WTC11 (cell line): Measurements from ENCODE around the gene MVK. TPM values are rescaled to one million over a fixed set of nuclear protein-coding genes. Genes with fewer than 3 reads are reported as not detected.
A peak's percentile ranks its signal among the peaks of the same experiment; 100 is the strongest.

Experiments used
- ATAC-seq: fragments of 200-7000 bp; cut with Tn5 transposase; 2 replicates; pipeline ENCODE4 v1.10.0; 2021; ENCODE audit warnings: mild to moderate bottlenecking, moderate library complexity
- CTCF ChIA-PET: fragments of 300-600 bp; sonication (Branson Sonifier 250); formaldehyde crosslinking; loops from one replicate; lab custom pipeline; 2021; ENCODE audit warnings: antibody characterized with exemption; lab: Charles Lee
- POLR2A ChIA-PET: fragments of 350-600 bp; sonication (Branson Sonifier 250); formaldehyde crosslinking; loops from one replicate; lab custom pipeline; 2021; ENCODE audit warnings: antibody characterized with exemption; lab: Charles Lee
- DNase-seq: peaks from one replicate; pipeline ENCODE4 v3.0.0; 2021; ENCODE audit warnings: low spot score
- H3K27ac Mint-ChIP-seq: 2 replicates; pipeline ENCODE4 v1.8.0; 2021; ENCODE audit warnings: mixed read lengths
- H3K27me3 Mint-ChIP-seq: 2 replicates; pipeline ENCODE4 v1.8.0; 2021; ENCODE audit warnings: low read depth, mild to moderate bottlenecking, moderate library complexity, mixed read lengths
- H3K36me3 Mint-ChIP-seq: 2 replicates; pipeline ENCODE4 v1.8.0; 2021; ENCODE audit warnings: mixed read lengths
- H3K4me1 Mint-ChIP-seq: 2 replicates; pipeline ENCODE4 v1.8.0; 2022; ENCODE audit warnings: mixed read lengths
- H3K4me3 Mint-ChIP-seq: 2 replicates; pipeline ENCODE4 v1.8.0; 2021; ENCODE audit warnings: mild to moderate bottlenecking, moderate library complexity, mixed read lengths
- H3K9me3 Mint-ChIP-seq: 2 replicates; pipeline ENCODE4 v1.8.0; 2021; ENCODE audit warnings: mixed read lengths
- AR ChIP-seq: fragments of 250-450 bp; sonication (Bioruptor Pico); IDR thresholded peaks from 2 replicates; pipeline ENCODE4 v1.9.0; 2021; ENCODE audit warnings: mild to moderate bottlenecking
- ATF2 ChIP-seq: sonication (generic); formaldehyde crosslinking; IDR thresholded peaks from 2 replicates; pipeline ENCODE4 v1.8.1; 2022; ENCODE audit warnings: low read depth, missing genetic modification reagents, borderline replicate concordance
- CBFB ChIP-seq: sonication (generic); formaldehyde crosslinking; IDR thresholded peaks from 2 replicates; pipeline ENCODE4 v1.8.1; 2022; ENCODE audit warnings: mild to moderate bottlenecking, low read depth, missing genetic modification reagents
- E2F1 ChIP-seq: sonication (generic); formaldehyde crosslinking; IDR thresholded peaks from 2 replicates; pipeline ENCODE4 v1.8.0; 2022; ENCODE audit warnings: mild to moderate bottlenecking, missing genetic modification reagents
- ELF4 ChIP-seq: sonication (generic); formaldehyde crosslinking; IDR thresholded peaks from 2 replicates; pipeline ENCODE4 v1.8.1; 2022; ENCODE audit warnings: low read depth, mild to moderate bottlenecking, moderate library complexity, missing genetic modification reagents
- EMX1 ChIP-seq: fragments of 250-450 bp; sonication (Bioruptor Pico); IDR thresholded peaks from 2 replicates; pipeline ENCODE4 v1.8.0; 2021; ENCODE audit warnings: mild to moderate bottlenecking
- FOXP1 ChIP-seq: sonication (generic); formaldehyde crosslinking; IDR thresholded peaks from 2 replicates; pipeline ENCODE4 v1.8.0; 2022; ENCODE audit warnings: missing genetic modification reagents, mild to moderate bottlenecking, moderate library complexity, borderline replicate concordance
- GRHL2 ChIP-seq: fragments of 250-450 bp; sonication (Bioruptor Pico); IDR thresholded peaks from 2 replicates; pipeline ENCODE4 v1.8.0; 2022; ENCODE audit warnings: mild to moderate bottlenecking, moderate library complexity; ENCODE audit not compliant: insufficient replicate concordance, severe bottlenecking
- HMGA2 ChIP-seq: fragments of 250-450 bp; sonication (Bioruptor Pico); IDR thresholded peaks from 2 replicates; pipeline ENCODE4 v1.4.0; 2021; ENCODE audit warnings: mild to moderate bottlenecking, moderate library complexity
- MAX ChIP-seq: sonication (generic); formaldehyde crosslinking; IDR thresholded peaks from 2 replicates; pipeline ENCODE4 v1.8.0; 2022; ENCODE audit warnings: mild to moderate bottlenecking, missing genetic modification reagents
- NFATC4 ChIP-seq: fragments of 250-450 bp; sonication (Bioruptor Pico); IDR thresholded peaks from 2 replicates; pipeline ENCODE4 v1.9.0; 2021; ENCODE audit warnings: mild to moderate bottlenecking
- PRDM15 ChIP-seq: sonication (generic); formaldehyde crosslinking; IDR thresholded peaks from 2 replicates; pipeline ENCODE4 v1.8.0; 2022; ENCODE audit warnings: missing genetic modification reagents
- RELA ChIP-seq: sonication (generic); formaldehyde crosslinking; IDR thresholded peaks from 2 replicates; pipeline ENCODE4 v1.8.1; 2022; ENCODE audit warnings: missing genetic modification reagents, mild to moderate bottlenecking, borderline replicate concordance
- SMAD3 ChIP-seq: sonication (generic); formaldehyde crosslinking; IDR thresholded peaks from 2 replicates; pipeline ENCODE4 v1.8.0; 2022; ENCODE audit warnings: missing genetic modification reagents, mild to moderate bottlenecking, borderline replicate concordance
- SOX15 ChIP-seq: fragments of 250-450 bp; sonication (Bioruptor Pico); IDR thresholded peaks from 2 replicates; pipeline ENCODE4 v1.9.0; 2021; ENCODE audit warnings: mild to moderate bottlenecking
- ZBTB21 ChIP-seq: sonication (generic); formaldehyde crosslinking; IDR thresholded peaks from 2 replicates; pipeline ENCODE4 v1.8.1; 2023; ENCODE audit warnings: mild to moderate bottlenecking, missing genetic modification reagents, borderline replicate concordance
- ZNF121 ChIP-seq: sonication (generic); formaldehyde crosslinking; IDR thresholded peaks from 2 replicates; pipeline ENCODE4 v1.8.0; 2023; ENCODE audit warnings: missing genetic modification reagents
- ZNF219 ChIP-seq: sonication (generic); formaldehyde crosslinking; IDR thresholded peaks from 2 replicates; pipeline ENCODE4 v1.8.0; 2023; ENCODE audit warnings: missing genetic modification reagents, mild to moderate bottlenecking, borderline replicate concordance
- ZNF512 ChIP-seq: sonication (generic); formaldehyde crosslinking; IDR thresholded peaks from 2 replicates; pipeline ENCODE4 v1.8.1; 2022; ENCODE audit warnings: missing genetic modification reagents, borderline replicate concordance
- ZNF671 ChIP-seq: fragments of 250-450 bp; sonication (Bioruptor Pico); IDR thresholded peaks from 2 replicates; pipeline ENCODE4 v1.8.0; 2021; ENCODE audit warnings: mild to moderate bottlenecking
- total RNA-seq: library from RNA; stranded (reverse); gene quantifications from 3 replicates; pipeline ENCODE4 v1.2.3, GENCODE V29; 2021

MVK gene
- total RNA-seq, 1 experiment from 2014 or later = 13.2 TPM

- TF ChIP-seq PRDM15 = no peak
- TF ChIP-seq SMAD3 = no peak
- no peak for TF ChIP-seq ZNF219 (CRISPR knock-in tag)
These were observed 62.1 kb downstream of the MVK start (continued) for GRCh38 chr12:109635717-109636116.

GRCh38 chr12:109637348-109637747 is 63.8 kb downstream of the MVK start:
- H3K4me3 Mint-ChIP-seq = no peak overlapping the region
- peaks cover 6% of the 10 kb centered on the region for H3K4me1 Mint-ChIP-seq
- H3K27me3 Mint-ChIP-seq = no peaks in the 10 kb centered on the region; the same call in 1 of the 2 replicates
- H3K27ac Mint-ChIP-seq = no peak overlapping the region
- CTCF ChIA-PET = no interaction called here
- POLR2A ChIA-PET = no interaction called here
- H3K9me3 Mint-ChIP-seq = peaks cover 6% of the 10 kb centered on the region
- ATAC-seq (peak; percentile 80), DNase-seq (no peak)
- TF ChIP-seq ZNF121 (CRISPR knock-in tag) = no peak
- TF ChIP-seq RELA (CRISPR knock-in tag) = no peak
- no peak for TF ChIP-seq EMX1 (CRISPR knock-in tag)
- TF ChIP-seq FOXP1 (CRISPR knock-in tag) = no peak
- no peak for TF ChIP-seq CBFB (CRISPR knock-in tag)
- TF ChIP-seq MAX (CRISPR knock-in tag) = no peak
- TF ChIP-seq E2F1 (CRISPR knock-in tag) = no peak
- TF ChIP-seq AR = no peak
- no peak for TF ChIP-seq ZNF671
- no peak for TF ChIP-seq ZBTB21 (CRISPR knock-in tag)
- no peak for TF ChIP-seq ATF2
- TF ChIP-seq GRHL2 (CRISPR knock-in tag) = no peak
- TF ChIP-seq ZNF219 (CRISPR knock-in tag) = no peak
- TF ChIP-seq HMGA2 (CRISPR knock-in tag) = no peak
- TF ChIP-seq ELF4 (CRISPR knock-in tag) = no peak
- no peak for TF ChIP-seq NFATC4 (CRISPR knock-in tag)
- TF ChIP-seq SOX15 (CRISPR knock-in tag) = no peak
- TF ChIP-seq ZNF512 (CRISPR knock-in tag) = no peak
- peaks cover 3% of the 10 kb centered on the region for H3K36me3 Mint-ChIP-seq
